GM15510 (cell line): ENCODE results near the gene LCE1B.

Source experiments
- POLR2A ChIP-seq: IDR thresholded peaks from 3 replicates; pipeline ENCODE4 v1.6.1; 2011; ENCODE audit warnings: borderline replicate concordance; ENCODE audit not compliant: insufficient read length; ENCODE audit errors: extremely low read depth

The LCE1B gene, protein sequence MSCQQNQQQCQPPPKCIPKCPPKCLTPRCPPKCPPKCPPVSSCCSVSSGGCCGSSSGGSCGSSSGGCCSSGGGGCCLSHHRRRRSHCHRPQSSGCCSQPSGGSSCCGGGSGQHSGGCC

DNA sequence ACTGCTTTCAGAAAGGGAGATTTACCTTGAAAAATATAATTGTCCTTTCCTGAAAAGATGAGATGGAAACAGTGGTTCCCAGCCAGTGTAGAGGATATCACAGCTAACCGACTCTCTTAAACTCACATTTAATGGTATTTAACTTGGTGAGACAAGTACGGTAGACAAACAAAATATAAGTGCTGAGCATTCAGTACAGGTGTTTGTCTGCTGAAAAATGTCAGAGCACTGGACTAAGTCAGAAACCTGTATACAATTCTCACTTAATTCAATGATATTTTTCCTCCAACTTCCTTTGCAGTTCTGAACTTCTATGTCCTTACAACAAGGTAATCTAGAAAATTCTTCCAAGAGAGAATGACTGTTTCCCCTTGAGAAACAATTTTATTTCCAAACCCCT is at the start of gene LCE1B:
LCE1B (plus strand) TSS at position 301 of the 400 bp plus-strand sequence. CDS start 476 bp downstream, outside the sequence.
- TF ChIP-seq POLR2A = no peak

DNA sequence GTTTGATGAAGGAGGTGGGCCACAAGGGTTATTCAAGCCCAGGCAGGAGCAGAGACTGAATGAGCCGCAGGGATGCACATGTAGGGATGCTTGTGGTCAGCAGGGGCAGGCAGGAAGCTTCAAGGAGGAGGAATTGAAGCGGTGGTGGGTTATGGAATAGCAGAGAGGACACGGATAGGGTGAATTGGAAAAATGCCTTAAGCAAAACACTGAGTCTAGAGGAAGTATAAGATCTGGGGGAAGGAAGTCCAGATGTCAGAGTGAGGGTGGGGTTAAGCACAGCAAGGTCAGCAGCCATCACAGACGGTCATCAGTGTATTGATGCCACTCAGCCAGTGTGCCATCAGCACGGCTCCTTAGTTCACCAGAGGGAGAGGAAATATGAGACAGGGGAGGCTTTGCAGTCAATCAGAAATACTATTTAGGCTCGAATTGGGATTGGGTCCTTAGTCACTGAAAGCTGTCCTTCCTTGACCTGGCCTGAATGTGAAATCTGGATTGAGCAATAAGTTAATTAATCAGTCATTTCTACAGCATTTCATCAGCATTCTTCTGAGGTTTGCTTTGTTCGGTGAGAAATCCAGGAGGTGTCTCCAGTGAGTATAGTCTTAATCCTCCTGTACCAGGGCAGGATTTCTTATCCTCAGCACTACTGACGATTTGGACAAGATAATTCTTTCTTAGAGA is 42.8 kb upstream of the LCE1B start:
- no peak for TF ChIP-seq POLR2A

DNA sequence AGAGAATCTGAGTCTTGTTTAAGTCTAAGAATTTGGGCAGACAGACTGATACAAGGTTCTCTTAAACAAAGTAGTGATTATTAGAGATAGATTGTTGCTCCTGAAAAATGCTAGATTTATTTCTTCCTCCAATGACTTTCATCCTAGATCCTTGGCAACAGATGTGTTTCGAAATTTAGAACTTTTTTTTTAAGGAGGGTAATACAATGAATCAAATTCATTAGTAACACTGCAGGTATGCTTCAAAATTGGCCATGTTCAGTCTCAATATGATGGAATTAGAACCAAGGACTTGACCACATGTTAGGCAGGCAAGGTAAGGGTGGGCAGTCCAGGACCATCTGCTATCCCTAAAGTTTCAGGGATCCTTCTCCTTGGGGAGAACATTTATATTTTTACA is 41.4 kb upstream of the LCE1B start:
- TF ChIP-seq POLR2A = no peak

DNA sequence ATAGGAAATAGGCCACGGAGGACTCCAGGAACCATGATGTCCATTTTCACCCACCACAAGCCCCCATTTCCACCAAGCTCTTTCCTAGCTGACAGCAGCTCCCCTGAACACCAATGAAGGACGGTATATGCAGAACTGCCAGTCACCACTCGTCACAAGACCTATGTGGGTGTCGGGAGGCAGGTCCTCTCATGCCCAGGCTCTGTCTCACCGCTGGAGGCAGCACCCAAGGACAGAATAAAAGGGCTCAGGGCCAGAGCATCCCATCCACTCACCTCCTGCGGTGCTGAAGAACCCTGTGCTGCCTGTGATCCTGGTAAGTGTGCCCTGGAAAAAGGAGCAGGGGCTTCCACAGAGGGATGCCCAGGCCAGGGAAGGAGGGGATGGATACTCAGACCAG is 36.9 kb upstream of the LCE1B start, which contains the start of gene LCE1F:
LCE1F (plus strand) TSS at position 266 of the 400 bp plus-strand sequence. CDS start 1,232 bp downstream, outside the sequence.
- TF ChIP-seq POLR2A = no peak

DNA sequence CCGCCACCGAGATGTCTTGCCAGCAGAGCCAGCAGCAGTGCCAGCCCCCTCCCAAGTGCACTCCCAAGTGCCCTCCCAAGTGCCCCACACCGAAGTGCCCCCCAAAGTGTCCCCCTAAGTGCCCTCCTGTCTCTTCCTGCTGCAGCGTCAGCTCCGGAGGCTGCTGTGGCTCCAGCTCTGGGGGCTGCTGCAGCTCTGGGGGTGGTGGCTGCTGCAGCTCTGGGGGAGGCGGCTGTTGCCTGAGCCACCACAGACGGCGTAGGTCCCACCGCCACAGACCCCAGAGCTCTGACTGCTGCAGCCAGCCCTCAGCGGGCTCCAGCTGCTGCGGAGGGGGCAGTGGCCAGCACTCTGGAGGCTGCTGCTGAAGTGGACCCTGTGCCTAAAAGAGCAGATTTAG is 35.4 kb upstream of the LCE1B start:
- TF ChIP-seq POLR2A = no peak

DNA sequence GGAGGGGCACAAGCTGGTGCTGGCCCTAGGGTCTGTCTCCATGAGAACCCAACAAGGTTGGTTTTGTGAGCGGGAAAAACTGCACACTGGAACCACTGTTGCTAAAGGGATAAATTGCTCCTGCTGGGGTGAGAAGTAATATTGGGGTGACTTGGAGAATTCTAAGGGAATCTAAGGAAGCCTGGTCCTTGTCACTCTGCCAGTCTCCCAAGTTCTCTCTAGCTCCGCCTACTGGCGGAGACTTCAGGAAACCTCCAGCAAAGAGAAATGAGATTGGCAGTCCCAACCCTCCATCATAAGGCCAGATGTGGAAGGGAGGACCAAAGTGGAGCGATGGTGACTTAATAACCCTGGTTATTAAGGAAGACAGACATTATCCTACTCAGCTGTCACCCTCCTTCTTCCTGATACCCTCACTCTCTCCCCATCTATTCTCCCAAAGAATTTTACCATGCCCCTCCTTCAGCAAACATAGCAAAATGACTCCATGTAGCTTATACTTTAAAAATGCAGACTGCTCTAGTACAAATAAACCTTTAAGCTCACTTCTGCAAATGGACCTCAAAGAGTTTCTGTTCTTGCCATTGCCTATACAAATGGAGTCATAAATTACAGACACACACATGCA is 34.1 kb upstream of the LCE1B start:
- no peak for TF ChIP-seq POLR2A

DNA sequence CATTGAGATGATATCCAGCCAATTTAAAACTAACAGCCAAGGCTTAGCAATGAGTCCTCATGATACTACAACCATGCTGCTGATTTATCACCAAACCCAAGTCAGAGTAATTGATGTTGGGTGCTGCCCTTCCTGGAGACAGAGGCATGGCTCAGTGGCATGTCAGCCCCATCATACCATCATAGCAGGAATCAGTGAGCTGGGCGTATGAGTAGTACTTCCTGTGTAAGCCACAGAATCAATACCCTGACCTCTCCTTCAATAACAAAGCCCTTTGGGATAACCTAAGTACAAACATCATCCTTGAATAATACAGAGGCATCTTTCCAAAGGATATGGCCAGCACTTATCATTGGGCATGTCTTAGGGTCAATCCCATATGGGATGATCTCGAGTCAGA is 28.7 kb upstream of the LCE1B start:
- TF ChIP-seq POLR2A = no peak

DNA sequence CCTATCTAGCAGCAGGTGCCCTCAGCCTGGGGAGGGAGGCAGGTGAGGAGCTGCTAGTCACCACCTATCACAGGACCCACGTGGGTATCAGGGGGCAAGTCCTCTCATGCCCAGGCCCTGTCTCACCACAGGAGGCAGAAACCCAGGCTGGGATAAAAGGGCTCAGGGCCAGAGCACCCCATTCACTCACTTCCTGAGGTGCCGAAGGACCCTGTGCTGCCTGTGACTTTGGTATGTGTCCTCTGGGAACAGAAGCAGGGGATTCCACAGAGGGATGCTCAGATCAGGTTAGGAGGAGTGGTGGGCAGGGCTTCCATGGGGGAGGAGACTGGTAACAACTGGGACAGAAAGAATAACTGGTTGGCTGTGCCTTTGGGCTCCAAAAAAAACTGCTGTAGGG is 25.7 kb upstream of the LCE1B start, which contains the start of gene LCE1E:
LCE1E (plus strand) TSS at position 181 of the 400 bp plus-strand sequence. CDS start 1,043 bp downstream, outside the sequence.
- TF ChIP-seq POLR2A = no peak

DNA sequence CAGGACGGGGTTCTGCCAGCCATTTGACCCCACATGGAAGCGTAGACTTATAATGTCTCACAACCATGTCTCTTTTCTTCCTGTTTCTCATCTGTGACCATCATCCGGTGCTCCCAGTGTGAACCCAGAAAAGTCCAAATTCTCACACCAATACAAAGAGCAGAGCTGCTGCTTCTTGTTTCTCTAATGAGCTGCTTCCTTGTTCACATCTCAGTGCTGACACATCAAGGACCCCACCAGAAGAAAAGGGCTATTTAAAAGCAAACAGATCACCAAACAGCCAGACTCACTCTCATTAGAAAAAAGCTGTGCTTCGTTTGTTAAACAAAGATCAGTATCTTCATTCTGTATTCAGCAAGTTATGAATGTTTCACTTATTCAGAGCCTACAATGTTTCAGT is 16.1 kb upstream of the LCE1B start:
- no peak for TF ChIP-seq POLR2A

DNA sequence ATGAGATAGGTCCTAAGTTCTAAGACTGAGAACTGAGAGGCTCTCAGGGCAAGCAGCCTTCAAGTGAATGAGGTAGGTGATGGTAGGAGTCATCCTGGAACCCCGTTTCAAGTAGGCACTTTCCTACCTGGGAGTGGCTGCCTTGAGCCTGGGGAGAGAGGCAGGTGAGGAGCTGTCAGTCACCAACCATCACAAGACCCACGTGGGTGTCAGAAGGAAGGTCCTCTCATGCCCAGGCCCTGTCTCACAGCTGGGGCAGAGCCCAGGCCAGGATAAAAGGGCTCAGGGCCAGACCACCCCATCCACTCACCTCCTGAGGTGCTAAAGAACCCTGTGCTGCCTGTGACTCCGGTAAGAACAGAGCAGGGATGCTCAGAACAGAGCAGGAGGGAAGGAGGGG is 15.3 kb upstream of the LCE1B start, which contains the start of gene LCE1D:
LCE1D (plus strand) TSS at position 301 of the 400 bp plus-strand sequence. CDS start 1,074 bp downstream, outside the sequence.
- no peak for TF ChIP-seq POLR2A

DNA sequence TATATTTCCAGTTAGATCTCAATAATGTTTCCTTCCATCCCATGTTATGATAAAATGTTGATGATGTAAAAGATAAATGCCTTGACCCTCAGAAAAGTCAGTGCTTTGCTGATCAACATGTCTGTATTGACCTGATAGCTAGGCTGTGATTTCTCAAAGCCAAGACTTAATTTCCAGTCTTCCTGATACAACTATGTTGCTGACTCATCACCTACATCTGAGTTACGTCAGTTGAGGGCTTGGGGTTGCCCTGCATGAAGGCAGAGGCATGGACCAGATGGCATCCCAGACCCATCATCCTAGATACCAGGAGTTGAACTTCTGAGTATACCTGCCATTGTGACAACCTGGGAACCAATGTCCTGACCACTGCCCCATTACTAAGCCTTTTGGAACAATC is 10.4 kb upstream of the LCE1B start:
- TF ChIP-seq POLR2A = no peak

DNA sequence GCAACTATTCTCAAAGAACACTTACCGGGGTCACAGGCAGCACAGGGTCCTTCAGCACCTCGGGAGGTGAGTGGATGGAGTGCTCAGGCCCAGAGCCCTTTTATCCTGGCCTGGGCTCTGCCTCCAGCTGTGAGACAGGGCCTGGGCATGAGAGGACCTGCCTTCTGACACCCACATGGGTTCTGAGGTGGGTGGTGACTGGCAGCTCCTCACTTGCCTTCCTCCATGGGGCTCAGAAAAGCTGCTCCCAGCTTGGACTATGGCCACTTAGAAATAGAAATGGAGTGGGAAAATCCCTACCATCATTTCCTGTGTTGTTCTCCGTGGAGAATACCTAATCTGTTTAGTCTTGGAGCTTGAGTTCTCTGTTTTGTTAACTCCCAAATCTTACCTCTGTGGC is 5.2 kb upstream of the LCE1B start, which contains the start of gene LCE1C:
LCE1C (minus strand) TSS at position 76 of the 400 bp plus-strand sequence. CDS start 1,173 bp downstream, outside the sequence.
- TF ChIP-seq POLR2A = no peak

DNA sequence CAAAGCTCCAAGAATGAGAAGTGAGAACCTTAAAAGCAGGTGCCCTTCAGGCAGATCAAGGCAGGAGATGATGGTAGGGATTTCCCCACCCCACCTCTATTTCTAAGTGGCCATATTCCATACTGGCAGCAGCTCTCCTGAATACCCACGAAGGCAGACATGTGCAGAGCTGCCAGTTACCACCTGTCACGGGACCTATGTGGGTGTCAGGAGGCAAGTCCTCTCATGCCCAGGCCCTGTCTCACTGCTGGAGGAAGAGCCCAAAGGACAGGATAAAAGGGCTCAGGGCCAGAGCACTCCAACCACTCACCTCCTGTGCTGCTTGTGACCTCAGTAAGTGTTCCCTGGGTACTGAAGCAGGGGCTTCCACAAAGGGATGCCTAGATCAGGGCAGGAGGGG is 721 bp upstream of the LCE1B start:
- no peak for TF ChIP-seq POLR2A

DNA sequence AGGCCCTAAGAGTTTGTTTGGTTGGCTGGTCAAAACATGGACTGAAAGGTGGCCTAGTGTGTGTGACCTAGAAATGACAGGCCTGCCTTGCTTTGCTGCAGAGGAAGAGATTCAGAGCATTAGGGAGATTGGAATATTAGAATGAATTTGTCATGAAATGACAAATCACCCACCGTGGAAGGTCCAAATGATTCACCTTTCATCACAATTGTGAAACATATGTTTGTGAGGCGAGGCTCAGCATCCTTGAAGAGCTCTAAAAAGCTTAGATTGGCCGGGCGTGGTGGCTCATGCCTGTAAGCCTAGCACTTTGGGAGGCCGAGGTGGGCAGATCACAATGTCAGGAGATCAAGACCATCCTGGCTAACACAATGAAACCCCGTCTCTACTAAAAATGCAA is 5.5 kb downstream of the LCE1B start:
- no peak for TF ChIP-seq POLR2A

DNA sequence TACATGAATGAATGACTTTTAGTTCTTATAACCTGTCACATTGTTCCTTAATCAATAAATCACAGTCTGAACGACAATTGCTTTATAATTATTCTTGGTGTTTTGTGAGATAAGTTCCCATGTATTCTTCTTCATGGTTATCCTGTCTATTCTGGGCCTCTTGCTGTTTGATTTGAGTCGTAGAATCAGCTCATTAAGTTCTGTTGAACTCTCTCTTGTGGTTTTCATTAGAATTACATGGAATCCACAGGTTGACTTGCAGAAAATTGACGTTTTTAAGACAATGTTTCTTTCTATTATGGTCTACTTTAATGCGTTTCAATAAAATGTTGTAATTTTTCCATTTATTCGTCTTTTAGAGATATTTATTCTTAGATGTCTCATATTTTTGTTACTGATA is 11.5 kb downstream of the LCE1B start:
- TF ChIP-seq POLR2A = no peak
